ENCODE results near the gene CHST8. TPM values are rescaled to one million over a fixed set of nuclear protein-coding genes. Genes with fewer than 3 reads are reported as not detected.

Gene CHST8
- total RNA-seq, 1 experiment from 2014 or later: 33.5 TPM

DNA sequence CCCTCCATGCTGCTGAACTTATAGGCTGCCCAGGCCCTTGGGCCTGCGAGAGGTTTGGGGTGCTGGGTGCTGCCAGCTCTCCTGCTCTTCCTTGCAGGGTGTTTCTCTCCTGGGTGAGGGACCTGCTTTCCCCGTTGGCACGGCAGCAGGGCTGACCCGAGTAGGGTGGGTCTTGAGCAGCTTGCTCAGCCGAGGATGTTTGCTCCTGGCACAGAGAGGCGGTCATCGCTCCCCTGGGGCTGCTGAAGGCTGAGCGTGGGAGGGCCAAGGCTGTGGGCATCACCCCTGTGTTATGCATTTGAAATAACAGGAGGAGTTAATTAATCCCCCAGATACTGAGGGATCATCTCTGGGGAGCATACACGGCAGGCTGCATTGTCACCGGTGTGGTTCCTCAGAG, 180.2 kb downstream of the CHST8 start:
- no peak overlapping the region for H3K27ac Mint-ChIP-seq

GRCh38 chr19:33802801-33803200, 181.0 kb downstream of the CHST8 start:
- ATAC-seq (no peak), DNase-seq (ENCODE audit: low spot score) (no peak)
- Mint-ChIP-seq H3K4me3 (no peak overlapping the region), H3K36me3 (peaks cover 38% of the 10 kb centered on the region), H3K27me3 (ENCODE audit: low read depth) (no peaks in the 10 kb centered on the region), H3K9me3 (no peaks in the 10 kb centered on the region), H3K27ac (no peak overlapping the region), H3K4me1 (peaks cover 20% of the 10 kb centered on the region)
- CTCF ChIA-PET: interaction anchor here (1.0 kb wide), 1 partner anchor 294 kb away, joined by 3 read pairs; no protein-coding TSS in a partner anchor
- TF ChIP-seq CDX4 (CRISPR knock-in tag; IDR thresholded peaks at IDR 0.05; ENCODE audit: borderline replicate concordance) (no peak), MAX (CRISPR knock-in tag; IDR thresholded peaks at IDR 0.05) (no peak), E2F1 (CRISPR knock-in tag; IDR thresholded peaks at IDR 0.05) (no peak), TEAD4 (CRISPR knock-in tag; IDR thresholded peaks at IDR 0.05) (no peak), ZNF138 (CRISPR knock-in tag; conservative IDR thresholded peaks at IDR 0.05) (no peak), NFYB (CRISPR knock-in tag; conservative IDR thresholded peaks at IDR 0.05; ENCODE audit: low read depth) (no peak), AR (CRISPR knock-in tag; IDR thresholded peaks at IDR 0.05) (no peak), ZNF423 (CRISPR knock-in tag; IDR thresholded peaks at IDR 0.05) (no peak), FOXP4 (CRISPR knock-in tag; IDR thresholded peaks at IDR 0.05) (no peak), ATF2 (CRISPR knock-in tag; IDR thresholded peaks at IDR 0.05; ENCODE audit: borderline replicate concordance, low read depth) (no peak), E2F5 (CRISPR knock-in tag; IDR thresholded peaks at IDR 0.05) (no peak), CREB1 (CRISPR knock-in tag; IDR thresholded peaks at IDR 0.05) (no peak)
- TF ChIP-seq, protein P1, sequence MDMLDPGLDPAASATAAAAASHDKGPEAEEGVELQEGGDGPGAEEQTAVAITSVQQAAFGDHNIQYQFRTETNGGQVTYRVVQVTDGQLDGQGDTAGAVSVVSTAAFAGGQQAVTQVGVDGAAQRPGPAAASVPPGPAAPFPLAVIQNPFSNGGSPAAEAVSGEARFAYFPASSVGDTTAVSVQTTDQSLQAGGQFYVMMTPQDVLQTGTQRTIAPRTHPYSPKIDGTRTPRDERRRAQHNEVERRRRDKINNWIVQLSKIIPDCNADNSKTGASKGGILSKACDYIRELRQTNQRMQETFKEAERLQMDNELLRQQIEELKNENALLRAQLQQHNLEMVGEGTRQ (CRISPR knock-in tag; IDR thresholded peaks at IDR 0.05): no peak
- TF ChIP-seq, protein P2, sequence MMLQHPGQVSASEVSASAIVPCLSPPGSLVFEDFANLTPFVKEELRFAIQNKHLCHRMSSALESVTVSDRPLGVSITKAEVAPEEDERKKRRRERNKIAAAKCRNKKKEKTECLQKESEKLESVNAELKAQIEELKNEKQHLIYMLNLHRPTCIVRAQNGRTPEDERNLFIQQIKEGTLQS (CRISPR knock-in tag; conservative IDR thresholded peaks at IDR 0.05): no peak
- TF ChIP-seq, protein P3, sequence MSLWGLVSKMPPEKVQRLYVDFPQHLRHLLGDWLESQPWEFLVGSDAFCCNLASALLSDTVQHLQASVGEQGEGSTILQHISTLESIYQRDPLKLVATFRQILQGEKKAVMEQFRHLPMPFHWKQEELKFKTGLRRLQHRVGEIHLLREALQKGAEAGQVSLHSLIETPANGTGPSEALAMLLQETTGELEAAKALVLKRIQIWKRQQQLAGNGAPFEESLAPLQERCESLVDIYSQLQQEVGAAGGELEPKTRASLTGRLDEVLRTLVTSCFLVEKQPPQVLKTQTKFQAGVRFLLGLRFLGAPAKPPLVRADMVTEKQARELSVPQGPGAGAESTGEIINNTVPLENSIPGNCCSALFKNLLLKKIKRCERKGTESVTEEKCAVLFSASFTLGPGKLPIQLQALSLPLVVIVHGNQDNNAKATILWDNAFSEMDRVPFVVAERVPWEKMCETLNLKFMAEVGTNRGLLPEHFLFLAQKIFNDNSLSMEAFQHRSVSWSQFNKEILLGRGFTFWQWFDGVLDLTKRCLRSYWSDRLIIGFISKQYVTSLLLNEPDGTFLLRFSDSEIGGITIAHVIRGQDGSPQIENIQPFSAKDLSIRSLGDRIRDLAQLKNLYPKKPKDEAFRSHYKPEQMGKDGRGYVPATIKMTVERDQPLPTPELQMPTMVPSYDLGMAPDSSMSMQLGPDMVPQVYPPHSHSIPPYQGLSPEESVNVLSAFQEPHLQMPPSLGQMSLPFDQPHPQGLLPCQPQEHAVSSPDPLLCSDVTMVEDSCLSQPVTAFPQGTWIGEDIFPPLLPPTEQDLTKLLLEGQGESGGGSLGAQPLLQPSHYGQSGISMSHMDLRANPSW (CRISPR knock-in tag; conservative IDR thresholded peaks at IDR 0.05; ENCODE audit: low read depth): no peak
- POLR2A ChIA-PET: no interaction called here

More for the DNA sequence above, 180.2 kb downstream of the CHST8 start:
- Mint-ChIP-seq H3K4me1 (peaks cover 20% of the 10 kb centered on the region), H3K9me3 (no peaks in the 10 kb centered on the region), H3K36me3 (peaks cover 31% of the 10 kb centered on the region), H3K4me3 (no peak overlapping the region), H3K27me3 (ENCODE audit: low read depth) (no peaks in the 10 kb centered on the region)
- TF ChIP-seq ZNF138 (CRISPR knock-in tag; conservative IDR thresholded peaks at IDR 0.05): no peak
- DNase-seq (ENCODE audit: low spot score) (no peak), ATAC-seq (no peak)
- POLR2A ChIA-PET: no interaction called here
- CTCF ChIA-PET: interaction anchor here (0.9 kb wide), 1 partner anchor 24 kb away, joined by 3 read pairs; no protein-coding TSS in a partner anchor

Measured in WTC11 (cell line).